CD4-positive, alpha-beta T cell (primary cell): ENCODE data around the gene CCL8. TPM values are rescaled to one million over a fixed set of nuclear protein-coding genes. Genes with fewer than 3 reads are reported as not detected.

ENCODE experiments used
- ATAC-seq: fragments of 200-7000 bp; cut with Tn5 transposase; one replicate; pipeline ENCODE4 v1.10.0; 2022; ENCODE audit warnings: mild to moderate bottlenecking; ENCODE audit not compliant: poor library complexity
- CTCF ChIA-PET: fragments of 350-600 bp; sonication (Branson Sonifier 250); formaldehyde crosslinking; loops from one replicate; lab custom pipeline; 2021; ENCODE audit warnings: antibody characterized with exemption, inconsistent platforms; lab: Charles Lee
- POLR2A ChIA-PET: fragments of 350-600 bp; sonication (Branson Sonifier 250); formaldehyde crosslinking; loops from one replicate; lab custom pipeline; 2021; ENCODE audit warnings: antibody characterized with exemption, inconsistent platforms; lab: Charles Lee
- DNase-seq, 14 experiments: peaks; one replicate each; pipeline ENCODE4 v3.0.0-alpha.2; 2013 to 2020; ENCODE audit warnings: mixed read lengths in 2 of 14
- H3K27ac ChIP-seq, 2 donors: one replicate each; pipeline versions ENCODE4 v1.5.1 to v1.7.0; 2013; ENCODE audit warnings: low read length in 2 of 2, low read depth in 1 of 2, mild to moderate bottlenecking in 1 of 2
- H3K27me3 ChIP-seq, 2 experiments: 1 replicate in 1 of 2; 2 replicates in 1 of 2; pipeline versions ENCODE4 v1.6.1 to v1.7.0; 2013; ENCODE audit warnings: low read length in 2 of 2, control low read depth in 1 of 2, mild to moderate bottlenecking in 1 of 2, moderate library complexity in 1 of 2; ENCODE audit not compliant: insufficient read depth in 2 of 2, control insufficient read depth in 1 of 2
- H3K36me3 ChIP-seq: one replicate; pipeline ENCODE4 v1.6.1; 2013; ENCODE audit warnings: low read length, control low read depth; ENCODE audit not compliant: insufficient read depth
- H3K4me1 ChIP-seq: one replicate; pipeline ENCODE4 v1.6.1; 2013; ENCODE audit warnings: low read length, control low read depth; ENCODE audit not compliant: insufficient read depth
- H3K4me3 ChIP-seq: one replicate; pipeline ENCODE4 v1.5.1; 2013; ENCODE audit warnings: mild to moderate bottlenecking, low read length, moderate library complexity
- H3K9me3 ChIP-seq, 2 experiments: 1 replicate in 1 of 2; 2 replicates in 1 of 2; pipeline versions ENCODE4 v1.6.1 to v1.7.0; 2013; ENCODE audit warnings: low read length in 2 of 2, mild to moderate bottlenecking in 2 of 2, control low read depth in 1 of 2, moderate library complexity in 1 of 2; ENCODE audit not compliant: control insufficient read depth in 1 of 2, insufficient read depth in 1 of 2
- H3K27ac Mint-ChIP-seq: one replicate; pipeline ENCODE4 v1.8.0; 2020; ENCODE audit warnings: mixed read lengths
- H3K27me3 Mint-ChIP-seq: one replicate; pipeline ENCODE4 v1.8.0; 2021; ENCODE audit warnings: mixed read lengths
- H3K36me3 Mint-ChIP-seq: one replicate; pipeline ENCODE4 v1.8.0; 2021; ENCODE audit warnings: low read depth, mixed read lengths
- H3K4me1 Mint-ChIP-seq: one replicate; pipeline ENCODE4 v1.8.0; 2021; ENCODE audit warnings: low read depth, mixed read lengths
- H3K4me3 Mint-ChIP-seq: one replicate; pipeline ENCODE4 v1.8.0; 2020; ENCODE audit warnings: mild to moderate bottlenecking, mixed read lengths
- H3K9me3 Mint-ChIP-seq: one replicate; pipeline ENCODE4 v1.8.0; 2020; ENCODE audit warnings: mixed read lengths
- intact Hi-C, 2 experiments: fragments of 100-400 bp; cut with DNase I in 1 of 2; cut with micrococcal nuclease in 1 of 2; formaldehyde crosslinking; loops; one replicate each; pipeline versions ENCODE4 v1.15.1 to v1.9.0; 2023 to 2025; cut with DNase I, micrococcal nuclease
- total RNA-seq, 174 experiments: library from RNA in 2 of 174; stranded (reverse) in 2 of 174; gene quantifications; one replicate each; pipeline ENCODE4 v1.2.3 and lab custom pipeline; 2021 to 2026
- TF ChIP-seq, protein P1 (sequence below): fragments of 200-600 bp; IDR thresholded peaks from one replicate; pipeline ENCODE4 v1.8.0; 2022; ENCODE audit warnings: antibody characterized with exemption, mild to moderate bottlenecking

CCL8 gene
- total RNA-seq, 2 experiments from 2014 or later: not detected

DNA sequence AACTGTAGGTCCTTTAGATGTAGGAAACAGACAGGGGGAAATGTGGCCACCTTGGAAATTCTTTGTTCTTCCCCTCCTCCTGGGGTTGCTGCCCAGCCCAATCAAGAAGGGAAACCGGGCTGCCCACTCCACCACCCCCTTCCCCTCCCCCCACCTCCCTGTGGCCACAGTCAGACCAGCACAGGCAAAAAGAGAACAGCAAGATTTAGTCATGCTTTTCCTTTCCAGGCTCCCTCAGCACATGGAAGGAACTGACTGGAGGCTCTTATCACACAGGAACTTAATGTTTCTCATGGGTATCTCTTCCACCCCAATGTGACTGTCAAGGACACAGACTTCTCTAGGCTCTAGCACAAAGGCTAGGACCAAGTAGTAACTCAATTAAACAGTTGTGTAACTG, 46.8 kb downstream of the CCL8 start:
- ATAC-seq (no peak), DNase-seq (peak in 2 of 14 experiments; percentile 31 to 39)
- POLR2A ChIA-PET: no interaction called here
- no peaks in the 10 kb centered on the region for H3K36me3 Mint-ChIP-seq
- H3K4me1 Mint-ChIP-seq: peaks cover 9% of the 10 kb centered on the region
- H3K4me3 Mint-ChIP-seq: no peak overlapping the region
- H3K4me1 ChIP-seq: peaks cover 2% of the 10 kb centered on the region
- H3K27ac ChIP-seq: no peak overlapping the region
- H3K9me3 ChIP-seq: no peaks in the 10 kb centered on the region
- TF ChIP-seq, protein P1, sequence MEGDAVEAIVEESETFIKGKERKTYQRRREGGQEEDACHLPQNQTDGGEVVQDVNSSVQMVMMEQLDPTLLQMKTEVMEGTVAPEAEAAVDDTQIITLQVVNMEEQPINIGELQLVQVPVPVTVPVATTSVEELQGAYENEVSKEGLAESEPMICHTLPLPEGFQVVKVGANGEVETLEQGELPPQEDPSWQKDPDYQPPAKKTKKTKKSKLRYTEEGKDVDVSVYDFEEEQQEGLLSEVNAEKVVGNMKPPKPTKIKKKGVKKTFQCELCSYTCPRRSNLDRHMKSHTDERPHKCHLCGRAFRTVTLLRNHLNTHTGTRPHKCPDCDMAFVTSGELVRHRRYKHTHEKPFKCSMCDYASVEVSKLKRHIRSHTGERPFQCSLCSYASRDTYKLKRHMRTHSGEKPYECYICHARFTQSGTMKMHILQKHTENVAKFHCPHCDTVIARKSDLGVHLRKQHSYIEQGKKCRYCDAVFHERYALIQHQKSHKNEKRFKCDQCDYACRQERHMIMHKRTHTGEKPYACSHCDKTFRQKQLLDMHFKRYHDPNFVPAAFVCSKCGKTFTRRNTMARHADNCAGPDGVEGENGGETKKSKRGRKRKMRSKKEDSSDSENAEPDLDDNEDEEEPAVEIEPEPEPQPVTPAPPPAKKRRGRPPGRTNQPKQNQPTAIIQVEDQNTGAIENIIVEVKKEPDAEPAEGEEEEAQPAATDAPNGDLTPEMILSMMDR: no peak
- H3K27me3 ChIP-seq: no peaks in the 10 kb centered on the region
- no peak overlapping the region for H3K4me3 ChIP-seq
- H3K36me3 ChIP-seq: no peaks in the 10 kb centered on the region
- intact Hi-C loops: no loop called here
- no peak overlapping the region for H3K27ac Mint-ChIP-seq
- no peaks in the 10 kb centered on the region for H3K9me3 Mint-ChIP-seq
- peaks cover 5% of the 10 kb centered on the region for H3K27me3 Mint-ChIP-seq
- CTCF ChIA-PET: no interaction called here

DNA sequence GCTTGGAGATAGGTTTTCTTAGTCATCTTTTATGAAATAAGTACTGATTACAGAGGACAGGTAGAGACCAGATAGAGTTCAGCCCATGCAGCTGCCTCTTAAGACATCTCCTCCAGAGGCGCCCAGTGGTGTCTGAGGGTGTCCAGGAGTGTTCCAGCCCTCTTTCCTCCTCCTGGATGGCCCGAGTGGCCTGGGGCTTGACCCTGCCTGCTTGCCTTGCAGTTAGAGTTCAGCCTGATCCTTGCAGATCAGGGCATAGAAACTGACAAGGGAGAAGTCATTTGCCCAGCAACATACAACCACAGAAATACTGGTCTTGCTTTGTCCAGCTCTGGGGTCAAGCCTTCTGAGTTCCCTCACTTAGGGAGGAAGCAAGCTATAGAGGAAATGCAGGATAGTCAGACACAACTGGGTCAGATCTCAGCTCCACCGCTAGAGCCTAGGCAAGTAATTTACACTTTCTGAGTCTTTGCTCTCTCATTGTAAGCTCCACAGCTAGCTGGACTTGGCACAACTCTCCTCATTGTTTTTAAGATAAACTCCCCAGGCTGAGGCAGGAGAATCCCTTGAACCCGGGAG, 47.4 kb downstream of the CCL8 start:
- Mint-ChIP-seq H3K27ac (no peak overlapping the region), H3K4me3 (no peak overlapping the region), H3K27me3 (peaks cover 5% of the 10 kb centered on the region), H3K4me1 (peaks cover 9% of the 10 kb centered on the region), H3K36me3 (no peaks in the 10 kb centered on the region), H3K9me3 (no peaks in the 10 kb centered on the region)
- ChIA-PET CTCF (no interaction called here), POLR2A (no interaction called here)
- intact Hi-C loops: no loop called here
- TF ChIP-seq, protein P1: no peak
- Histone ChIP-seq H3K27ac (no peak overlapping the region), H3K4me3 (no peak overlapping the region), H3K9me3 (no peaks in the 10 kb centered on the region), H3K36me3 (no peaks in the 10 kb centered on the region), H3K4me1 (peaks cover 2% of the 10 kb centered on the region), H3K27me3 (no peaks in the 10 kb centered on the region)
- ATAC-seq: no peak
- no peak for DNase-seq

DNA sequence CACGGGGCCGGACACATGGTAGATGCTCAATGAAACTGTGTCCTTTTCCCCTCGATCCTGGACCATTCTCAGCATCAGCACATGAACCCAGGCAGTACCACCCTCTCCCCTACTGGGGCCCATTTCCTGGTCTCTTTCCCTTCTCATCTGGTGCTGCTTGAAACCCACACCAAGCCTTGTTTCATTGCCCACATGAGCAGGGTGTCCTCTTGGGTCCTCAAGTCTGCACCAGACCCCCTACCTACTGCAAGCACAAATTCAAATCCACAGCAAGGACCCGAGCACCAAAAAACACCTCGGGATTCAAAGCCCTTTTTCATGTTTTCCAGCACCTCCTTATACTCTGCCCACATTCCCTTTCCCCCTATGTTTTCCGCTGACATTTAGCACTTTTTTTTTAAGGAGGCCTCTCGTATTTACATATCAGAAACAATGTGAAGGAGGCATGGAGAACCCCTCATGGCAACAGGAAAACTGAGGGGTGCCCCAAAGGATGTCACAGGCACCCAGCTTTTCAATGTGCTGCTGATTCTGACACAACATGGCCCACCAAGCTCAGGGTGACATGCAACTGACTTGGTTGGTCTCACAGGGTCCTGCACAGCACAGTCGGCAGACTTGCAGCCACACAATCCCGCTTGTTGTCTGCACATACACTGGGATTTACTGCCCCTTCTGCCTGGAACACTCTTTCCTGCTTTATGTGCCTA, 48.4 kb downstream of the CCL8 start:
- Mint-ChIP-seq H3K27ac (no peak overlapping the region), H3K36me3 (no peaks in the 10 kb centered on the region), H3K9me3 (no peaks in the 10 kb centered on the region), H3K4me1 (peaks cover 9% of the 10 kb centered on the region), H3K4me3 (no peak overlapping the region), H3K27me3 (no peaks in the 10 kb centered on the region)
- no peaks in the 10 kb centered on the region for H3K36me3 ChIP-seq
- intact Hi-C loops: no loop called here
- H3K4me3 ChIP-seq: no peak overlapping the region
- ChIA-PET CTCF (no interaction called here), POLR2A (no interaction called here)
- no peaks in the 10 kb centered on the region for H3K9me3 ChIP-seq
- H3K27me3 ChIP-seq: no peaks in the 10 kb centered on the region
- ATAC-seq: no peak
- peaks cover 2% of the 10 kb centered on the region for H3K4me1 ChIP-seq
- DNase-seq: no peak
- no peak overlapping the region for H3K27ac ChIP-seq
- TF ChIP-seq, protein P1: no peak
